ENCODE measurements around the gene RHEX.
A peak's percentile ranks its signal among the peaks of the same experiment; 100 is the strongest.

Gene RHEX

DNA sequence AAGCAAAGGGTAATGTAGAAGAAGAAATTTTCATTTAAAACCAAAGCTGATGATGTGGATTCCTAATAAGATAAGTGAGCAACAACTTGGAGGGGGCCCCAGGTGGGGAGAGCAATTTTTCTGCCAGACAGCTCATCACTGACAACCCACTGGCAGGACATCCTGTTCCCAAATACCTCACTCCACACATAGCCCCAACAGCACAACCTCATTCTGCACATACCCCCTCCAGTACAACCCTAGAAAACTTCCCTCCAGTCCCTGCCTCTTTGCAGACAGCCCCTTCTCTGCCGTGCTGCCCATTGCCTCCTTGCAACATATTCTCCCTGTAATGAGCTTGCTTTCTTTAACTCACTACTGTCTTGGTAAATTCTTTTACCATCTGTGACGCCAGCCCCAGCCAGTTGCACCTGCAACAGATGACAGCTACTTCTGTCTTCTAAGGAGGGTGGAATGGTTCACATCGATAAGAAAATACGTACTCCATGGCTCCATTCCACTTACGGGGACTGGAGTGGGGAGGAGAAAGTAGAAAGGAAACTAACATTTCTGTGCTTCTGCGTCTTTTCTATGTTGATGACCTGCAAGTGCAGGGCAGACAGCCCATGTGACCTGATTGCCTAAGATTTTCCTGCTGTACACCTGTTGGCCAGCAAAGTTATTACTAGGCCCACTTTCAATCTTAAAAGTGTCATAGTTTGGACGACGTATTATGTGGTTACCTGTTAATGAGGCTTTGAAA is 14.7 kb downstream of the RHEX start:
- no peak for DNase-seq (ENCODE audit: low read depth)
- H3K4me3 ChIP-seq (ENCODE audit: low read depth, low read length) = no peak overlapping the region
- TF ChIP-seq, protein P1, sequence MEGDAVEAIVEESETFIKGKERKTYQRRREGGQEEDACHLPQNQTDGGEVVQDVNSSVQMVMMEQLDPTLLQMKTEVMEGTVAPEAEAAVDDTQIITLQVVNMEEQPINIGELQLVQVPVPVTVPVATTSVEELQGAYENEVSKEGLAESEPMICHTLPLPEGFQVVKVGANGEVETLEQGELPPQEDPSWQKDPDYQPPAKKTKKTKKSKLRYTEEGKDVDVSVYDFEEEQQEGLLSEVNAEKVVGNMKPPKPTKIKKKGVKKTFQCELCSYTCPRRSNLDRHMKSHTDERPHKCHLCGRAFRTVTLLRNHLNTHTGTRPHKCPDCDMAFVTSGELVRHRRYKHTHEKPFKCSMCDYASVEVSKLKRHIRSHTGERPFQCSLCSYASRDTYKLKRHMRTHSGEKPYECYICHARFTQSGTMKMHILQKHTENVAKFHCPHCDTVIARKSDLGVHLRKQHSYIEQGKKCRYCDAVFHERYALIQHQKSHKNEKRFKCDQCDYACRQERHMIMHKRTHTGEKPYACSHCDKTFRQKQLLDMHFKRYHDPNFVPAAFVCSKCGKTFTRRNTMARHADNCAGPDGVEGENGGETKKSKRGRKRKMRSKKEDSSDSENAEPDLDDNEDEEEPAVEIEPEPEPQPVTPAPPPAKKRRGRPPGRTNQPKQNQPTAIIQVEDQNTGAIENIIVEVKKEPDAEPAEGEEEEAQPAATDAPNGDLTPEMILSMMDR (IDR thresholded peaks at IDR 0.05; ENCODE audit: low read depth, low read length, missing control alignments) = no peak
- in situ Hi-C loops (cut with HindIII; ENCODE audit: low sequenced_read_pairs) = no loop called here

DNA sequence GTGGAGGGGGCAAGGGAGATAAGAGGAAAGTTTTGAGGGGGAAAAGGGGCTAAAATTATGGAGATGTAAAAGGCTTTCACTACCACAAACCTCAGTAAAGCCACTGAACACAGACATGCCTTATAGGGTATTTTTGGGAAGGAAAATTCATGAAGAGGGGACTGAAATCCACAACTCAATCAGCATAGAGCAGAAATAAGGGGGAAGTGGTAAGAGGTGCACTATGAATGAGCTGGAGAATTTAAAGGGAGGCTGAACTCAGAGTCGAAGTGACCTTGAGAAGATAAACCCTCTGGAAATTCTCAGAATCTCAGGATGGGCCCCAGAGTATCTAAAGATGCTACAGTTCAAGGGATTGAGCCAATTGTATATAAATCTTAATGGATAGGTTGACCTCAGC is 15.3 kb downstream of the RHEX start:
- H3K4me3 ChIP-seq (ENCODE audit: low read depth, low read length) = no peak overlapping the region
- TF ChIP-seq, protein P1 (IDR thresholded peaks at IDR 0.05; ENCODE audit: low read depth, low read length, missing control alignments) = no peak
- no peak for DNase-seq (ENCODE audit: low read depth)
- in situ Hi-C loops (cut with HindIII; ENCODE audit: low sequenced_read_pairs) = no loop called here

DNA sequence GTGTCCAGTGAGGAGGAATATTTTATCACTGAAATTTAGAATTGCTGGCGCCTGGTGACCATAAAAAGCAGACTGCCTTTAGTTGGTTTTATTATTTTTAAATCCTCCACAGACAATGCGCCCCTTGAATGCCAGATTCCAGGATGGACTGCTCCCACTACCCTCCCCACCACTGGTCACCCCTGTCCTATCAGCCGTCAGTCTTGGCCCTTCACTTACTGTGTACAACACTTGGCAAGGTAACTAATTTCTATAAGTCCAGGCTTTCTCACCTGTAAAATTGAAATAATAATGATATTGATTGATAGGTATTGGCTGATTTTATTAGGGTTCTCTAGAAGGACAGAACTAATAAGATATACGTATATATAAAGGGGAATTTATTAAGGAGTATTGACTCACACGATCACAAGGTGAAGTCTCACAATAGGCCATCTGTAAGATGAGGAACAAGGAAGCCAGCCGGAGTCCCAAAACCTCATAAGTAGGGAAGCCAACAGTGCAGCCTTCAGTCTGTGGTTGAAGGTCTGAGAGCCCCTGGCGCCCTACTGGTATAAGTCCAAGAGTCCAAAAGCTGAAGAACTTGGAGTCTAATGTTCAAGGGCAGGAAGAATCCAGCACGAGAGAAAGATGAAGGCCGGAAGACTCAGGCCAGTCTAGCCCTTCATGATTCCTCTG is 17.8 kb downstream of the RHEX start:
- H3K4me3 ChIP-seq (ENCODE audit: low read depth, low read length) = no peak overlapping the region
- DNase-seq (ENCODE audit: low read depth) = no peak
- TF ChIP-seq, protein P1 (IDR thresholded peaks at IDR 0.05; ENCODE audit: low read depth, low read length, missing control alignments) = no peak
- in situ Hi-C loops (cut with HindIII; ENCODE audit: low sequenced_read_pairs) = no loop called here

DNA sequence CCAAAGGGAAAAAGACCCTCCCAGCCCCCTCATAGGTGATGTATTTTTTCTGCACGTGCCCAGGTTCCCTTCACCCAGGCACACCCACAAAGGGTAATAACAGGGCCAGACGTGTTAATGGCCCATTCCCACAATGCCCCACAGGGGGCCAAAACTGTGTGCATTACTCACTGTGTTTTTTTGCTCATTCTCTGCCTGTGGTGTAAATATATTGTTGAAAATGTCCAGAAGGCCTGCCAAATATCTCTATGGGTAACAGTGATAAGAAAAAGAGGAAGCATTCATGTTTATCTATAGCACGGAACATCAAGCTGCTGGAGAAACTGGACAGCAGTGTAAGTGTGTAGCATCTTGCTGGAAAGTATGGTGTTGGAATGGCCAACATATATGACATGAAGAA is 21.9 kb downstream of the RHEX start:
- TF ChIP-seq, protein P1 (IDR thresholded peaks at IDR 0.05; ENCODE audit: low read depth, low read length, missing control alignments) = peak; percentile 7
- no peak for DNase-seq (ENCODE audit: low read depth)
- no peak overlapping the region for H3K4me3 ChIP-seq (ENCODE audit: low read depth, low read length)
- in situ Hi-C loops (cut with HindIII; ENCODE audit: low sequenced_read_pairs) = no loop called here

DNA sequence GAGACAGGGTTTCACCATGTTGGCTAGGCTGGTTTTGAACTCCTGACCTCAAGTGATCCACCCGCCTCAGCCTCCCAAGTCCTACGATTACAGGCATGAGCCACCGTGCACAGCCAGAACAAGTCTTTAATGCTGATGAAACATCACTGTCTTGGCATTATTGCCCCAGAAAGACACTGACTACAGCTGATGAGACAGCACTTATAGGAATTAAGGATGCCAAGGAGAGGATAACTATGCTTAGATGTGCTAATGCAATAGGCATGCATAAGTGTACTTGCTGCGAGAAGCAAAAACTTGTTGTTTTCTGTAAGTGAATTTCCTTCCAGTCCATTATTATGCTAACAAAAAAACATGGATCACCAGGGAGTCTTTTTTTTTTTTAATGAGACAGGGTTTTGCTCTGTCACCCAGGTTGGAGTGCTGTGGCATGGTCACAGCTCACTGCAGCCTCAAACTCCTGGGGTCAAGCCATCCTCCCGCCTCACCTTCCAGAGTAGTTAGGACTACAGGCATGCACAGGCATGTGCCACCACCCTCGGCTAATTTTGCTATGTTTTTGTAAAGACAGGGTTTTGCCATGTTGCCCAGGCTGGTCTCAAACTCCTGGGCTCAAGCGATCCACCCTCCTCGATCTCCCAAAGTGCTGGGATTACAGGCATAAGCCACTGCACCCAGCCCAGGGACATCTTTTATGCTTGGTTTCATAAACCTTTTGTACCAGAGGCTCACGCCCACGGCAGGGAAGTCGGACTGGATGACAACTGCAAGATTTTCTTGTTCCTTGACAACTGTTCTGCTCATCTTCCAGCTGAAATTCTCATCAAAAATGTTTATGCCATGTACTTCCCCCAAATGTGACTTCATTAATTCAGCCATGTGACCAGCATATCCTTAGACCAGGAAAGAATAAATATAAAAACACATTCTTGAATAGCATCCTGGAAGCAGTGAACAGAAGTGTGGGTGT is 23.1 kb downstream of the RHEX start:
- in situ Hi-C loops (cut with HindIII; ENCODE audit: low sequenced_read_pairs) = no loop called here
- no peak overlapping the region for H3K4me3 ChIP-seq (ENCODE audit: low read depth, low read length)
- DNase-seq (ENCODE audit: low read depth) = no peak
- TF ChIP-seq, protein P1 (IDR thresholded peaks at IDR 0.05; ENCODE audit: low read depth, low read length, missing control alignments) = no peak

DNA sequence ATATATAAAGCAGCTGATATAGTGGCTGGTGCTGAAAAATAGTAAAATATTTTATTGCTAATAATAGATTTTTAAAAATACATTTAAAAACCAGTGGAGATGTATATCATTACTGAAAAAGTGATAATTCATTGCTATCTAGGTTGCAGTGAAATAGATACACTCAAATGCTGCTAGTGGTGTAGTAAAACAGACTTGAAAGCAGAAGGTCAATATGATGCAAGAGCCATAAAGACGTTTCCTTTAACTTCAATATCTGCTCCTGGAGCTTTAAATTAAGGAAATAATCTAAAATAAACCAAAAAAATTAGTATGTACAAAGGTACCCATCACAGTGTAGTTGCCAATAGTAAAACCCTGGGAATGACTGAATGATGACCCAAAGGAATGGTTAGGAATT is 26.2 kb downstream of the RHEX start:
- H3K4me3 ChIP-seq (ENCODE audit: low read depth, low read length) = no peak overlapping the region
- in situ Hi-C loops (cut with HindIII; ENCODE audit: low sequenced_read_pairs) = no loop called here
- TF ChIP-seq, protein P1 (IDR thresholded peaks at IDR 0.05; ENCODE audit: low read depth, low read length, missing control alignments) = no peak
- DNase-seq (ENCODE audit: low read depth) = no peak

Measured in astrocyte of the cerebellum (primary cell).